OCI-LY3 (cell line): ENCODE results near the gene FRZB.

Experiments
- EZH2phosphoT487 ChIP-seq: fragments of 200-600 bp; shearing (Covaris generic); IDR thresholded peaks from 2 replicates; pipeline ENCODE4 v1.6.1; 2018; ENCODE audit warnings: antibody characterized with exemption, mixed run types, low read depth
- TF ChIP-seq, protein P1 (sequence below): fragments of 200-600, 300-600 bp; sonication (generic); IDR thresholded peaks from 2 replicates; pipeline ENCODE4 v1.5.1; 2014; ENCODE audit warnings: antibody characterized with exemption, low read length, low read depth

DNA sequence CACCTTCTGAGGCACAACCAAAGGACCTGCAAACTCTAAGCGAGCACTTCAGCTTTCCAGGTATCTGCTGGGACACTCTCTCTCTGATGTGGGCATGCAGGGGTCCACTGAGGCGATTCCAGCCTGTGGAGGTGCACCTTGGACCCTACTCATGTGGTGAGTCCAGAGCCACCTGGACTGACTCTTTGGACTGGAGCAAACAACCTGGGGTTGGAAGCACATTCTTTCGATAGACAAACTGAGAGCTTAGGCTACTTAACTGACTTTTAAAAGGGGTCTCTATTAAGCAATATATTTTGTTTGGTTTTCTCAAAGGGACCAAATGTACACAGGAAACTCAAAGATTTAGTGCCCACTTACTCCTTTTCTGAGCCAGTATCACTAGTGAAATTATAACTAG lies 51.6 kb downstream of the FRZB start:
- no peak for TF ChIP-seq EZH2phosphoT487
- TF ChIP-seq, protein P1, sequence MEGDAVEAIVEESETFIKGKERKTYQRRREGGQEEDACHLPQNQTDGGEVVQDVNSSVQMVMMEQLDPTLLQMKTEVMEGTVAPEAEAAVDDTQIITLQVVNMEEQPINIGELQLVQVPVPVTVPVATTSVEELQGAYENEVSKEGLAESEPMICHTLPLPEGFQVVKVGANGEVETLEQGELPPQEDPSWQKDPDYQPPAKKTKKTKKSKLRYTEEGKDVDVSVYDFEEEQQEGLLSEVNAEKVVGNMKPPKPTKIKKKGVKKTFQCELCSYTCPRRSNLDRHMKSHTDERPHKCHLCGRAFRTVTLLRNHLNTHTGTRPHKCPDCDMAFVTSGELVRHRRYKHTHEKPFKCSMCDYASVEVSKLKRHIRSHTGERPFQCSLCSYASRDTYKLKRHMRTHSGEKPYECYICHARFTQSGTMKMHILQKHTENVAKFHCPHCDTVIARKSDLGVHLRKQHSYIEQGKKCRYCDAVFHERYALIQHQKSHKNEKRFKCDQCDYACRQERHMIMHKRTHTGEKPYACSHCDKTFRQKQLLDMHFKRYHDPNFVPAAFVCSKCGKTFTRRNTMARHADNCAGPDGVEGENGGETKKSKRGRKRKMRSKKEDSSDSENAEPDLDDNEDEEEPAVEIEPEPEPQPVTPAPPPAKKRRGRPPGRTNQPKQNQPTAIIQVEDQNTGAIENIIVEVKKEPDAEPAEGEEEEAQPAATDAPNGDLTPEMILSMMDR = no peak
